ENCODE data around the gene TMEM116. TPM values are rescaled to one million over a fixed set of nuclear protein-coding genes. Genes with fewer than 3 reads are reported as not detected.
"Not testable (repeated sequence)": the region's sequence is repeated elsewhere in the genome, so short reads cannot be mapped to it uniquely, and the experiment has no call there.

The TMEM116 gene
- total RNA-seq, 1 donor from 2014 or later = 35.0 TPM

GRCh38 chr12:112013601-112014402 is 837 bp upstream of the TMEM116 start:
- peaks cover 55% of the 10 kb centered on the region for H3K4me1 ChIP-seq
- peak; percentile 28 for TF ChIP-seq CTCF (IDR thresholded peaks at IDR 0.05; ENCODE audit: borderline replicate concordance)
- peak; percentile 41 for DNase-seq
- H3K36me3 ChIP-seq = peaks cover 16% of the 10 kb centered on the region
- H3K27me3 ChIP-seq (ENCODE audit: low read depth) = no peaks in the 10 kb centered on the region
- intact Hi-C loops (cut with micrococcal nuclease) = no loop called here
- H3K27ac ChIP-seq (replicated peaks) = peak overlapping the region; percentile 95
- H3K9me3 ChIP-seq (replicated peaks) = no peaks in the 10 kb centered on the region
- H3K4me3 ChIP-seq = peak overlapping the region; percentile 86

GRCh38 chr12:112011685-112012084 is 1.3 kb downstream of the TMEM116 start:
- DNase-seq = no peak
- no peak for TF ChIP-seq CTCF (IDR thresholded peaks at IDR 0.05; ENCODE audit: borderline replicate concordance)
- Histone ChIP-seq H3K9me3 (replicated peaks) (no peaks in the 10 kb centered on the region), H3K4me1 (peaks cover 41% of the 10 kb centered on the region), H3K36me3 (peaks cover 13% of the 10 kb centered on the region), H3K4me3 (peak overlapping the region; percentile 86), H3K27me3 (ENCODE audit: low read depth) (no peaks in the 10 kb centered on the region), H3K27ac (replicated peaks) (peak overlapping the region; percentile 95)
- intact Hi-C loops (cut with micrococcal nuclease) = no loop called here

GRCh38 chr12:112010415-112011344 is 2.3 kb downstream of the TMEM116 start:
- peaks cover 3% of the 10 kb centered on the region for H3K36me3 ChIP-seq
- H3K4me3 ChIP-seq = no peak overlapping the region
- intact Hi-C loops (cut with micrococcal nuclease) = no loop called here
- no peaks in the 10 kb centered on the region for H3K9me3 ChIP-seq (replicated peaks)
- H3K4me1 ChIP-seq = peaks cover 39% of the 10 kb centered on the region
- no peak overlapping the region for H3K27ac ChIP-seq (replicated peaks)
- no peak for DNase-seq
- no peak for TF ChIP-seq CTCF (IDR thresholded peaks at IDR 0.05; ENCODE audit: borderline replicate concordance)
- no peaks in the 10 kb centered on the region for H3K27me3 ChIP-seq (ENCODE audit: low read depth)

- H3K4me3 ChIP-seq; intact Hi-C loops (cut with micrococcal nuclease); H3K36me3 ChIP-seq; H3K27me3 ChIP-seq (ENCODE audit: low read depth); H3K9me3 ChIP-seq (replicated peaks); DNase-seq; H3K27ac ChIP-seq (replicated peaks): not testable (repeated sequence)
- peaks cover 37% of the 10 kb centered on the region for H3K4me1 ChIP-seq
These were observed 3.4 kb downstream of the TMEM116 start for GRCh38 chr12:112009596-112009995.

GRCh38 chr12:112008918-112009317 is 4.0 kb downstream of the TMEM116 start:
- H3K27me3 ChIP-seq (ENCODE audit: low read depth) = no peaks in the 10 kb centered on the region
- no peak for DNase-seq
- intact Hi-C loops (cut with micrococcal nuclease) = no loop called here
- no peak for TF ChIP-seq CTCF (IDR thresholded peaks at IDR 0.05; ENCODE audit: borderline replicate concordance)
- no peaks in the 10 kb centered on the region for H3K9me3 ChIP-seq (replicated peaks)
- no peaks in the 10 kb centered on the region for H3K36me3 ChIP-seq
- no peak overlapping the region for H3K4me3 ChIP-seq
- H3K27ac ChIP-seq (replicated peaks) = no peak overlapping the region
- peaks cover 31% of the 10 kb centered on the region for H3K4me1 ChIP-seq

Data from left ventricle myocardium inferior (tissue), 1 donor.